Coronary artery (tissue), 2 donors: ENCODE results near the gene MCOLN3.

Source experiments
- DNase-seq: peaks from one replicate; pipeline ENCODE4 v3.0.0-alpha.2; 2017; ENCODE audit warnings: low spot score
- H3K27ac ChIP-seq, 2 donors: fragments of 200-600 bp; sonication (generic); one replicate each; pipeline ENCODE4 v1.5.1; 2016 to 2019
- H3K4me3 ChIP-seq: fragments of 200-600 bp; sonication (generic); 2 replicates; pipeline ENCODE4 v1.5.1; 2016; ENCODE audit warnings: mild to moderate bottlenecking, moderate library complexity
- TF ChIP-seq, protein P1 (sequence below): fragments of 200-600 bp; sonication (generic); IDR thresholded peaks from one replicate; pipeline ENCODE4 v1.5.1; 2019; ENCODE audit warnings: antibody characterized with exemption

Gene MCOLN3, protein sequence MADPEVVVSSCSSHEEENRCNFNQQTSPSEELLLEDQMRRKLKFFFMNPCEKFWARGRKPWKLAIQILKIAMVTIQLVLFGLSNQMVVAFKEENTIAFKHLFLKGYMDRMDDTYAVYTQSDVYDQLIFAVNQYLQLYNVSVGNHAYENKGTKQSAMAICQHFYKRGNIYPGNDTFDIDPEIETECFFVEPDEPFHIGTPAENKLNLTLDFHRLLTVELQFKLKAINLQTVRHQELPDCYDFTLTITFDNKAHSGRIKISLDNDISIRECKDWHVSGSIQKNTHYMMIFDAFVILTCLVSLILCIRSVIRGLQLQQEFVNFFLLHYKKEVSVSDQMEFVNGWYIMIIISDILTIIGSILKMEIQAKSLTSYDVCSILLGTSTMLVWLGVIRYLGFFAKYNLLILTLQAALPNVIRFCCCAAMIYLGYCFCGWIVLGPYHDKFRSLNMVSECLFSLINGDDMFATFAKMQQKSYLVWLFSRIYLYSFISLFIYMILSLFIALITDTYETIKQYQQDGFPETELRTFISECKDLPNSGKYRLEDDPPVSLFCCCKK

DNA sequence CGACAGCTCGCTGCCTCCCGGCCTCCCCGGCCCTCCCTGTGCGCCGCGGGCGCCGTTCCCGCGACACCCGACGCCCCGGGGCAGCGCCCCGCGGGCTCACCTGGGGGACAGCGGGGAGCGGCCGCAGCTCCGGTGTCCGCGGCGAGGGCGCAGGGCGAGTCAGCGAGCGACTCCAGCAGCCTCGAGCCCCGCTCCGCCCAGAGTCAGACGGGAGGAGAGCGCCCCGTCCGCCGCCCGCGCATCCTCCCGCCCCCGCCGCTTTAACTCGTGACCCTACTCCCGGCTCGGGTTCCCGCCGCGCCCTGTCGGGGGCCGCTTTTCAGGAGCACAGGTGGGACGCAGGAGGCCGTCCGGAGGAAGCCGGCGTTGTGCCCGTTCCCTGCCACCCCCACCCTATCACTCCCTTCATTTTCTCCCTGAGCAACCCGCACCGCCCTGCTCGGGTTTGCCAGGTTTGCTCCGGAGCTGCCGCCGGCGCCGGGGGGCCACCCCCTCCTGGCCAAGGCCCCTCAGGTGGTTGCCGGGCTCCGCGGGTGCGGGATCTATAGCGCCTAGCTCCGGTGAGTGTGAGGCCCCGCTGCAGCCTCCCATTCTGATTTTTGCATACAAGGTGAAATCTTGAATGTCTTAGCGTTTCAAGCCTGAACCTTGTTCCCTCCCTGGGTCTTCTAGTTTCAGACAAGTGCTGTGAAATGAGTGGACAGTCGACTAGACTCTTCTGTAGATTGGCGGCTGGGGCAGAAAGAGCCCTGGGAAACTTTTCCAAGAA, at the start of gene MCOLN3:
Gene MCOLN3 (minus strand): TSS at position 205 of the 769 bp plus-strand sequence. CDS start 3,140 bp downstream, outside the sequence.
- H3K4me3 ChIP-seq, result peak within 1 kb of the TSS; percentile 73
- DNase-seq, result no peak
- H3K27ac ChIP-seq, result no peak within 1 kb of the TSS
- TF ChIP-seq, protein P1, sequence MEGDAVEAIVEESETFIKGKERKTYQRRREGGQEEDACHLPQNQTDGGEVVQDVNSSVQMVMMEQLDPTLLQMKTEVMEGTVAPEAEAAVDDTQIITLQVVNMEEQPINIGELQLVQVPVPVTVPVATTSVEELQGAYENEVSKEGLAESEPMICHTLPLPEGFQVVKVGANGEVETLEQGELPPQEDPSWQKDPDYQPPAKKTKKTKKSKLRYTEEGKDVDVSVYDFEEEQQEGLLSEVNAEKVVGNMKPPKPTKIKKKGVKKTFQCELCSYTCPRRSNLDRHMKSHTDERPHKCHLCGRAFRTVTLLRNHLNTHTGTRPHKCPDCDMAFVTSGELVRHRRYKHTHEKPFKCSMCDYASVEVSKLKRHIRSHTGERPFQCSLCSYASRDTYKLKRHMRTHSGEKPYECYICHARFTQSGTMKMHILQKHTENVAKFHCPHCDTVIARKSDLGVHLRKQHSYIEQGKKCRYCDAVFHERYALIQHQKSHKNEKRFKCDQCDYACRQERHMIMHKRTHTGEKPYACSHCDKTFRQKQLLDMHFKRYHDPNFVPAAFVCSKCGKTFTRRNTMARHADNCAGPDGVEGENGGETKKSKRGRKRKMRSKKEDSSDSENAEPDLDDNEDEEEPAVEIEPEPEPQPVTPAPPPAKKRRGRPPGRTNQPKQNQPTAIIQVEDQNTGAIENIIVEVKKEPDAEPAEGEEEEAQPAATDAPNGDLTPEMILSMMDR, result no peak

DNA sequence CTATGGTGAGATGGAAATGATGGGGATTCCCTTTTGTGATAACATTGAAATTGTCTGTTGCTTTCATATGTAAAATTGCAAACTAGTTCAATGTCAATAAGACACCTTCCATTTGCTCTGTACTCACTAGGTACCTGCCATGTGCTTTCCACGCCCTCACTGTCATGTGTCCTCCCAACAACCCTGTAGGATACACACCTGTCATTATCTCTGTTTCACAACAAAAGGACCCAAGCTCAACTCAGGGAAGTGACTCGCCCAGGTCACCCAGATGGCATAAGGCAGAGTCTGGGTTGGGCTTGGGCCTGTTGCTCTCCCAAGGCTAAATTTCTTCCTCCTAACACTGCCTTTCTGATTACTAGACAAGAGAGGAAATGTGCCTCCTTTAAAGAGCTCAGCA, 45.3 kb upstream of the MCOLN3 start:
- H3K4me3 ChIP-seq, result no peak overlapping the region
- no peak overlapping the region for H3K27ac ChIP-seq
- TF ChIP-seq, protein P1, result no peak
- no peak for DNase-seq

DNA sequence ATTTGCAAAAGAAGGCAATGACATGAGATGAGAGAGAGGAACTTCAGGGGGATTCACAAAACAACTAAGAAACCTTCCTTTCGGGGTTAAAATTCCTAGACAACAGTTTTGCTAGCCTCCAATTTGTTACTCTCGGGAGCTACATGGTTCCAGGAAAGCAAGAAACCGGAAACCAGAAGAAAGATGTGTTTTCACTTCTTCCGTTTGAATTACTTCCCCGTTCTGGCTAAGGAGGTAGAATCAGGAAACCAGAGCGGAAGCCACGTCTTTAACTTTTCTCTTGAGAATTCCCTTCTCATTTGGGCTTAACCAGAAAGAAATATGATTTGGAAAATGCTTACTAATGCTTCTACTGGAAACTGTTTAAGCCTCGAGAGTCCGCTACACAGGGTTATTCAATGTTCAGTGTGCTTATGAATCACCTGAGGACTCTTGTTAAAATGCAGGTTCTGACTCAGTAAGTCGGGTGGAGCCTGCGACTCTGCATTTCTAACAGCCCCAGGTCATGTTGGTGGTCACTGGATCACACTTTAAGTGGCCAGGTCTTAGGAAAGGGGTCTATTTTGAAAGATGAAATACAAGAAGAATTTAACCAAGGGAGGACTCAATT, 43.5 kb upstream of the MCOLN3 start:
- H3K4me3 ChIP-seq, result no peak overlapping the region
- no peak for DNase-seq
- TF ChIP-seq, protein P1, result no peak
- no peak overlapping the region for H3K27ac ChIP-seq

DNA sequence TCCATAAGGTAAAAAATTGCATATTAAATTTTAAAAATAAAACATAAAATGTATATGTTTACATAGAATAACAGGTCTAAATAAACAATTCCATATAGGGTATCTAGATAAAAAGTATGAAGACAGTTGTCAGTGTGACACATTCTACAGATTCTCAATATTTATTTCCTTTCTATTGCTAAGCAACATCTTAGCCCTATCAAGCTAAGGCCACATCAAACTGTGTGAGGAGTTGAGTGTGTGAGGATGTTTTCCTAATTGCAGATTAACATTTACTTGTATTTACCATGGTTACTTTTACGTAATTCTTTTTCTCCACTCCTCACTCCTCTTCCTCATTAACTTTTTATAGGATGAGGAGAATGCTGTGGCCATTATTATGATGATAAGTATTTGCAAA, 41.9 kb upstream of the MCOLN3 start:
- DNase-seq, result no peak
- H3K4me3 ChIP-seq, result no peak overlapping the region
- TF ChIP-seq, protein P1, result no peak
- H3K27ac ChIP-seq, result no peak overlapping the region

DNA sequence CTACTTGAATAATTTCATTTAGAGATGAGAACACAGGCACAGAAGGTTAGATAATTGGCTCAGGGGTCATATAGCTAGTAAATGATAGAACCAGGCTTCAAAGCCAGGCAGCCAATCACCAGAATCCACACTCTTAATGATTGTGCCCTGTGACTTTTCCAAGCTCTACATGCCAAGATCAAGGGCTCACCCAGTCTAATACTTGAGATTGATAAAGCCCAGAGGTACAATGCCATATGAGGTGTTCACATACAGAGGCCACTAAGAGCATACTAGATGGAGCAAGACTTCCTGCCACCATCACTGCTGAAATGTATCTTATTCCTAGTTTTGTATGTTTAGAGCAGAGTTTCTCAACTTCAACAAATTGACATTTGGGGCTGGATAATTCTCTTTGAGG, 40.9 kb upstream of the MCOLN3 start:
- no peak for DNase-seq
- TF ChIP-seq, protein P1, result no peak
- Histone ChIP-seq H3K4me3 (no peak overlapping the region), H3K27ac (no peak overlapping the region)

DNA sequence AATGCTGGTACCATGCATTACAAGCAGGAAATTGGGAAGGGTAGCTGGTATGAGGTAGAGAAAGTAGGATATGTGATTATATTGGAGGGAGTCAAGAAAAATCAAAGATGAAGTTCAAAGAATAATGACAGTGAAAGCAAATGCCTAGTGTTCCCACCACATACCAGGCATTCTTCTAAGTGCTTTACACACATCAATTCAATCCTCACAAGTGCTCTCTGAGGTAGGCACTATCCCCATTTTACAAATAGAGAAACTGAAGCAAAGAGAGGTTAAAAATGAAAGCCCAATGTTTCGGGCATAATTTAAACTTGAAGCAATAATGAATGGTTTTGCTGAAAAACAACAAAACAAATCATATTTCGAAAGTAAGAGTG, 40.1 kb upstream of the MCOLN3 start:
- TF ChIP-seq, protein P1, result no peak
- no peak for DNase-seq
- Histone ChIP-seq H3K4me3 (no peak overlapping the region), H3K27ac (no peak overlapping the region)
